AG04449 (cell line): Measurements from ENCODE around the gene SSBP3.
"Not testable (repeated sequence)": the region's sequence is repeated elsewhere in the genome, so short reads cannot be mapped to it uniquely, and the experiment has no call there.

Experiments
- CTCF ChIA-PET: fragments of 350-600 bp; formaldehyde crosslinking; extraction: SDS; loops from one replicate; lab custom pipeline; 2021; ENCODE audit warnings: antibody characterized with exemption; lab: Yijun Ruan, JAX
- POLR2A ChIA-PET: fragments of 400-600, 350-600 bp; formaldehyde crosslinking; extraction: SDS; loops from one replicate; lab custom pipeline; 2020; ENCODE audit warnings: antibody characterized with exemption, inconsistent platforms; lab: Yijun Ruan, JAX
- DNase-seq: peaks from one replicate; pipeline ENCODE4 v3.0.0-alpha.2; 2010; ENCODE audit warnings: low read depth, low spot score
- H3K4me3 ChIP-seq: 2 replicates; pipeline ENCODE4 v1.5.1; 2011; ENCODE audit warnings: low read depth, mild to moderate bottlenecking, control low read depth, low read length
- TF ChIP-seq, protein P1 (sequence below): IDR thresholded peaks from one replicate; pipeline ENCODE4 v1.5.1; 2011; ENCODE audit warnings: mild to moderate bottlenecking, moderate library complexity, low read length, control low read depth, inconsistent platforms; ENCODE audit not compliant: insufficient read depth; ENCODE audit errors: missing control alignments

SSBP3 gene

DNA sequence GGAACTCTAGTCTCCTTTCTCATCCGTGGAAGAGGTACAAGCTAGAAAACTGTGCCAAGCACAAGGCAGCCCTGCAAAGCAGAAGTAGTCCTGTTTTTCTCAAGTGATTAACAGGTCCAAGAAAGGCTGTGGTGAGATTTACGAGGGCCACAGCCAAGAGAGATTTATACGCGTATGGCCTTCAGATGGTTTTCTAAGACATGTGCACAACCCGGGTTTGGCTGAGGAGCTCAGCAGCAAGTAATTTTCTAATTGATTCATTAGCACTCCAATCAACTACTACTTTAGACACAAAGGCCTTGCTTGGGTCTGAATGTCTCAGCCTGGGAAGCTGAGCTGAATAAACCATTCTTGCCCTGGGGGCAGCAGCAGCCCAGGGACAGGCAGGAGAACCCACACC is 55.8 kb downstream of the SSBP3 start:
- no peak for DNase-seq
- no peak overlapping the region for H3K4me3 ChIP-seq
- ChIA-PET POLR2A (no interaction called here), CTCF (interaction anchor here (0.9 to 1.0 kb wide), 2 partner anchors 10 to 16 kb away, joined by 3 to 4 read pairs; no protein-coding TSS in a partner anchor)
- TF ChIP-seq, protein P1, sequence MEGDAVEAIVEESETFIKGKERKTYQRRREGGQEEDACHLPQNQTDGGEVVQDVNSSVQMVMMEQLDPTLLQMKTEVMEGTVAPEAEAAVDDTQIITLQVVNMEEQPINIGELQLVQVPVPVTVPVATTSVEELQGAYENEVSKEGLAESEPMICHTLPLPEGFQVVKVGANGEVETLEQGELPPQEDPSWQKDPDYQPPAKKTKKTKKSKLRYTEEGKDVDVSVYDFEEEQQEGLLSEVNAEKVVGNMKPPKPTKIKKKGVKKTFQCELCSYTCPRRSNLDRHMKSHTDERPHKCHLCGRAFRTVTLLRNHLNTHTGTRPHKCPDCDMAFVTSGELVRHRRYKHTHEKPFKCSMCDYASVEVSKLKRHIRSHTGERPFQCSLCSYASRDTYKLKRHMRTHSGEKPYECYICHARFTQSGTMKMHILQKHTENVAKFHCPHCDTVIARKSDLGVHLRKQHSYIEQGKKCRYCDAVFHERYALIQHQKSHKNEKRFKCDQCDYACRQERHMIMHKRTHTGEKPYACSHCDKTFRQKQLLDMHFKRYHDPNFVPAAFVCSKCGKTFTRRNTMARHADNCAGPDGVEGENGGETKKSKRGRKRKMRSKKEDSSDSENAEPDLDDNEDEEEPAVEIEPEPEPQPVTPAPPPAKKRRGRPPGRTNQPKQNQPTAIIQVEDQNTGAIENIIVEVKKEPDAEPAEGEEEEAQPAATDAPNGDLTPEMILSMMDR, result no peak

DNA sequence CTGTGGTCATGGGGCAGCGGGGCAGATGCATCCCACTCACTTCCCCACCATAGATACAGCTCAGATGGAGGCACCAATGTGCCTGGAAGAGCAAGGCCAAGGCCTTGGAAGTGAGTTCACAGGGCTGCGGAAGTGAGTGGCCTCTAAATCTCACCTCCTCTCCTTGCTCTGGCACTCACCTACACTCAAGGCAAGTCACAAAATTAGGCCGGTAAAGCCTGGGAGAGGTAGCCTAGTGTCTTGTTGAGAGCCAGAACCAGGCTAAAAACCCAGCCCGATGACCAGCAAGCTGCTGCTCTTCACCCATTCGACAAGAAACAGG is 57.5 kb downstream of the SSBP3 start:
- H3K4me3 ChIP-seq, result no peak overlapping the region
- TF ChIP-seq, protein P1, result no peak
- POLR2A ChIA-PET, result no interaction called here
- CTCF ChIA-PET, result interaction anchor here (1.4 kb wide), 1 partner anchor 12 kb away, joined by 3 read pairs; no protein-coding TSS in a partner anchor
- no peak for DNase-seq

DNA sequence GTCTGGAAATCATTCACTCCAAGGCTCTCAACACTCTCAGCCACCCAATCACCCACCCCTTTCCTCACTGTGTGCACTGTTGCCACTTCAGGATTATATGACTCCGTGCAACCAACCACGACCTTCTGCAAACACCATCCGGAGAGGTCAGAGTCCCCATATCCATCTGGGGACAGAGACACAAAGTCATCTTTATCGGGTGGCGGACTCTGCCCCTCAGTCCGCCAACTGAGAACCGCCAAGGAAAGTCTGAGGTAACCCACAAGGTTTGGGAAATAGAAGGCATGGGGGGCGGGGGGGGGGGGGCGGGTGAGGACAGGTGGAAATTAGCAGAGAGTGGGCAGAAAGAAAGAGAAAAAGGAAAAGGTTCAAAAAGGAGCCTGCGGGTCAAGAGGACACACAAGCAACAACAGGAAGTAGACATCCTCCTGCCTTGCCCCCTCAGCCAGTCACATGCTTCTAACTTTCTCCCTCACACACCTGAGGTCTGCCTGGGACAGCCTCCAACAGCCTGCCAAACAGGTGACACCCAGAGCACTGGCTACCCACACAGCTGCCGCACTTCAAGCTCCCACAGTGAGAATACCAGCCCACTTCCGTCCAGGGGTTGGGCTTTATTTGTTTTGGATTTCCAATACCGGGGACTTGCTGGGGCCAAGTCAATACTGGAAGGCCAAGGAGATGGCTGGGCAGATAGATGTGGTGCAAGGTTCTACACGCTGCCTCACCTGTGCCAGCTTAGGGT is 58.1 kb downstream of the SSBP3 start:
- H3K4me3 ChIP-seq, result no peak overlapping the region
- no peak for DNase-seq
- TF ChIP-seq, protein P1, result no peak
- POLR2A ChIA-PET, result no interaction called here
- CTCF ChIA-PET, result no interaction called here

DNA sequence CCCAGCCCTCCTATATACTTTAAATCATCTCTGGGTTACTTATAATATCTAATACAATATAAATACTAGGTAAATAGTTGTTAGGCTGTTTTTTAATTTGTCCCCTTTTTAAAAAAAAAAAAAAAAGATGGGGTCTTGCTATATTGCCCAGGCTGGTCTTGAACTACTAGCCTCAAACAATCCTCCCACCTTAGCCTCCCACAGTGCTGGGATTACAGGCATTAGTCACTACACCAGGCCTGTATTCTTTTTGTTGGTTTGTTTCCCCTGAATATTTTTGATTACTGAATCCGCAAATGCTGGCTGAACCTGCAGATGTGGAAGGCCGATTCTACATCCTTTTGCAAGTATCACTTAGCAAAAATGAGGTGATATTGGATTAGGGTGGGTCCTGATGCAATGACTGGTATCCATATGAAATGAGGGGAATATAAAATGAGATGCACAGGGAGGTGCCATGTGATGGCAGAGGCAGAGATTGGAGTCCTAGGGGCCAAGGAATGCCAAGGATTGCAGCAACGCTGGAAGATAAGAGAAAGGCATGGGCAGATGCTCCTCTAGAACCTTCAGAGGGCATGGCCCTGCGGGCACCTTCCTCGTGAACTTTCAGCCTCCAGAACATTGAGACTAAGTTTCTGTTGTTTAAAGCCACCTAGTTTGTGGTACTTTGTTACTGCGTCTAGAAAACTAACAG is 58.8 kb downstream of the SSBP3 start:
- POLR2A ChIA-PET, result no interaction called here
- DNase-seq, result no peak
- H3K4me3 ChIP-seq, result no peak overlapping the region
- CTCF ChIA-PET, result no interaction called here
- TF ChIP-seq, protein P1, result no peak

DNA sequence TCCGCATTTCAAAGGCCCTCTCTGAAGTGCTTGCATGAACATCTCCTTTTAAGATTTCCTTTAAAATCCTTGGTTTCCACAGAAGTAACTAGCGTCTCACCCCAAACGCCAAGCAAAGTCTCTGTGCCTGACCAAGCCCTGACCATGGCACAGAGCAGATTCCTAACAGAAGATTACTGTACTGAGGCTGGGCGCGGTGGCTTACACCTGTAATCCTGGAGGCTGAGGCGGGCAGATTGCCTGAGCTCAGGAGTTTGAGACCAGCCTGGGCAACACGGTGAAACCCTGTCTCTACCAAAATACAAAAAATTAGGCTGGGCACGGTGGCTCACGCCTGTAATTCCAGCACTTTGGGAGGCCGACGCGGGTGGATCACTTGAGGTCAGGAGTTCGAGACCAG is 60.6 kb downstream of the SSBP3 start:
- POLR2A ChIA-PET, result not testable (repeated sequence)

DNA sequence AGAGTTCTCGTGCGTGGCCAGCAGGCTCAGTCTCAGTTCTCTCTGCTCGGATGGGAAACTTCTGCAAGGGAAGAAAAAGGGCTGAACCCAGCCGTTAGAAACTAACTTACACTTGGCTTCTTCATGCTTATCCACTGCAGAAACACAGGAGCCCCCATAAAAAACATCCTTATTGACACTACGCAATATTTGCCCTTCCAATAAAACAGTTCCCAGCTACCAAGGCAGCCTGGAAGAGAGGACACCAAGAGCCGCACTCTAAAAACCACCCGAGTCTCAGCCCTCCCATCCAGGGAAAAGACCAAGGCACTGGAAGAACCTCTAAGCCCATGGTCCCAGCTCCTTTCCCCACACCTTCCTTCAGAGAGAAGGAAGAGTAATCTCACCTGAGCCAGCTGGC is 61.1 kb downstream of the SSBP3 start:
- ChIA-PET POLR2A (no interaction called here), CTCF (no interaction called here)
- H3K4me3 ChIP-seq, result no peak overlapping the region
- DNase-seq, result no peak
- TF ChIP-seq, protein P1, result no peak

More for the DNA sequence above, 60.6 kb downstream of the SSBP3 start:
- DNase-seq, H3K4me3 ChIP-seq, CTCF ChIA-PET: not testable (repeated sequence)
